GM13977 (cell line): Measurements from ENCODE around the gene B4GALT5.
A peak's percentile ranks its signal among the peaks of the same experiment; 100 is the strongest.
"Not testable (repeated sequence)": the region's sequence is repeated elsewhere in the genome, so short reads cannot be mapped to it uniquely, and the experiment has no call there.

Experiments
- DNase-seq: peaks from one replicate; pipeline ENCODE4 v3.0.0; 2012; ENCODE audit warnings: low spot score
- CTCF ChIP-seq: IDR thresholded peaks from 2 replicates; pipeline ENCODE4 v1.5.1; 2012; ENCODE audit warnings: mild to moderate bottlenecking, control low read depth; ENCODE audit not compliant: insufficient read depth; ENCODE audit errors: extremely low read depth, missing control alignments
- in situ Hi-C: fragments of 300-500 bp; cut with MboI; formaldehyde crosslinking; loops from one replicate; pipeline ENCODE4 v1.12.0; 2022; ENCODE audit warnings: low sequenced_read_pairs, low pct_unique_long_range_greater_than_20kb, mixed read lengths, inconsistent platforms; ENCODE audit not compliant: unreplicated experiment

B4GALT5 gene

GRCh38 chr20:49675368-49676151 lies 38.1 kb downstream of the B4GALT5 start:
- peak; percentile 45 for DNase-seq
- in situ Hi-C loops, result no loop called here
- TF ChIP-seq CTCF, result no peak

- in situ Hi-C loops, result no loop called here
- no peak for TF ChIP-seq CTCF
- DNase-seq, result no peak
Measured at GRCh38 chr20:49674383-49675352, 39.0 kb downstream of the B4GALT5 start.

- no peak for DNase-seq
- in situ Hi-C loops, result no loop called here
- TF ChIP-seq CTCF, result no peak
Measured at GRCh38 chr20:49672096-49672664, 41.5 kb downstream of the B4GALT5 start.

GRCh38 chr20:49671433-49671832 lies 42.2 kb downstream of the B4GALT5 start:
- no peak for DNase-seq
- TF ChIP-seq CTCF, result no peak
- in situ Hi-C loops, result no loop called here

- in situ Hi-C loops, result no loop called here
- TF ChIP-seq CTCF, result no peak
- no peak for DNase-seq
Measured at GRCh38 chr20:49669601-49670189, 44.0 kb downstream of the B4GALT5 start.

- DNase-seq, in situ Hi-C loops: not testable (repeated sequence)
Measured at GRCh38 chr20:49668878-49669195, 44.8 kb downstream of the B4GALT5 start.
